BLaER1 (cell line): Measurements from ENCODE around the gene POMT1.

Source experiments
- H3K27ac ChIP-seq: shearing (Covaris generic); formaldehyde crosslinking; 2 replicates; pipeline ENCODE4 v1.8.1; 2022
- H3K27me3 ChIP-seq: shearing (Covaris generic); formaldehyde crosslinking; 2 replicates; pipeline ENCODE4 v1.8.1; 2022
- H3K36me3 ChIP-seq: shearing (Covaris generic); formaldehyde crosslinking; 2 replicates; pipeline ENCODE4 v1.8.1; 2022
- H3K4me1 ChIP-seq: shearing (Covaris generic); formaldehyde crosslinking; 2 replicates; pipeline ENCODE4 v1.8.1; 2022
- H3K4me2 ChIP-seq: shearing (Covaris generic); formaldehyde crosslinking; 2 replicates; pipeline ENCODE4 v1.8.1; 2022
- H3K4me3 ChIP-seq: shearing (Covaris generic); formaldehyde crosslinking; 2 replicates; pipeline ENCODE4 v1.8.1; 2022
- H3K9ac ChIP-seq: shearing (Covaris generic); formaldehyde crosslinking; 2 replicates; pipeline ENCODE4 v1.8.1; 2022
- H3K9me3 ChIP-seq: shearing (Covaris generic); formaldehyde crosslinking; 2 replicates; pipeline ENCODE4 v1.8.1; 2022
- H4K20me1 ChIP-seq: shearing (Covaris generic); formaldehyde crosslinking; 2 replicates; pipeline ENCODE4 v1.8.1; 2022
- Cebpa-rat ChIP-seq: shearing (Covaris generic); IDR thresholded peaks from 2 replicates; pipeline ENCODE4 v1.8.1; 2022

Gene POMT1

GRCh38 chr9:131567910-131568309 lies 65.2 kb downstream of the POMT1 start:
- no peaks in the 10 kb centered on the region for H4K20me1 ChIP-seq
- no peak overlapping the region for H3K9ac ChIP-seq
- H3K4me1 ChIP-seq = no peaks in the 10 kb centered on the region
- H3K4me3 ChIP-seq = no peak overlapping the region
- TF ChIP-seq Cebpa-rat = no peak
- no peaks in the 10 kb centered on the region for H3K27me3 ChIP-seq
- H3K9me3 ChIP-seq = peaks cover 22% of the 10 kb centered on the region
- H3K36me3 ChIP-seq = peaks cover 45% of the 10 kb centered on the region
- H3K27ac ChIP-seq = no peak overlapping the region
- no peak overlapping the region for H3K4me2 ChIP-seq
